ENCODE results near the gene CTNNA1.

Gene CTNNA1

DNA sequence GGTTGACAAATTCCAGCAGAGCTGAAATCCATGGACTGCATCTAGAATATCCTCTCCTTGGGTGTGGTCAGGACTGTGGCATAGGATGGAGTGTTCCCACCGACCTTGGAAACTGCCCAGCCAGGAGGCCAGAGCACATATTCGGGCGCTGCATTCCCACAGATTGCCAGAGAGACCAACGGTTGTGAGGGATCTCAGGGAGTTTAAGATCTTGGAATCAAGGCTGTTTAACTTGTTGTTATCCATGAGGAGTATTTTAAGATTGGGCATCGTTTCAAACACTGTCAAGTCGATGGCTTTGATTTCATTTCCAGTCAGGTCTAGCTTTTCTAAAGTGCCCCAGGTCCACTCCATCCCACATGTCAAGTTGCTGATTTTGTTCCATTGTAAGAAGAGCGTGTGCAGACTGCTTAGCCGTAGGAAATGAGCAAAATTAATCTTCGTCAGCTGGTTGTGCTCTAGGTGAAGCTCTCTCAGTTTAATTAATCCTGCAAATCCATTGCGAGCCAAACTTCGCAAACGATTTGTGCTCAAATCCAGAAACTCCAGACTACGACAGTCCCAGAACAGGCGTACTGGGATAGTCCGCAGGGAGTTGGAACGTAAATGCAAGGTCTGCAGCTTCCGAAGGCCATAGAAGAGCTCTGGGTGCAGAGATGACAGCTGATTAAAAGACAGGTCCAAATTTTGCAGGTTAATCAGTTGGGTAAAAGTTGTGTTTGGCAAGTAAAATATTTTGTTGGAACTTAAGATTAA, 120.4 kb downstream of the CTNNA1 start:
- no peak overlapping the region for H3K27ac ChIP-seq (ENCODE audit: low read depth, low read length, severe bottlenecking)
- H3K36me3 ChIP-seq (ENCODE audit: control insufficient read depth, insufficient read depth, low read length), result peaks cover 15% of the 10 kb centered on the region
- WGBS, 2 experiments (ENCODE audit: insufficient coverage in 2 of 2), result 92 to 95% methylated on average over 17 of the region's 17 CpGs
- H3K9me3 ChIP-seq (ENCODE audit: control insufficient read depth, low read length), result no peaks in the 10 kb centered on the region
- no peak overlapping the region for H3K4me3 ChIP-seq (ENCODE audit: extremely low read depth, insufficient read depth, low read length, poor library complexity, severe bottlenecking)
- H3K4me1 ChIP-seq (ENCODE audit: control insufficient read depth, insufficient read depth, low read length, poor library complexity, severe bottlenecking), result peaks cover 40% of the 10 kb centered on the region

DNA sequence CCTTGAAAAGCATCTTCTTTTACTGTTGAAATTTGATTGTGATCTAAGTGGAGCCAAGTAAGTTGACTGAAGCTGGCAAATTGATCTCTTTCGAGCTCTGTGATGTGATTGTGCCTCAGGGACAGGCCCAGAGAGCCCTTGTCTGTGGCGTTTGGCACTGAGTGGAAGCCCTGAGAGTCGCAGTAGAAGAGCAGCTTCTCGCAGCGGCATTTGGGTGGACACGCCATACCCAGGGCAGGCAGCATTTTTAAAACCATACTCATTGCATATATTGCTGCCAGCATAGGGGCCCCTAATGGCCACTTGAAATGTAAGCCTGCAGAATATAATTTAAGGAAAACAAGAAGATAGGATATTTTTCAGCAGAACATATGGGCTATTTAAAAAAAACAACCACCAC, 121.0 kb downstream of the CTNNA1 start:
- no peak overlapping the region for H3K4me3 ChIP-seq (ENCODE audit: extremely low read depth, insufficient read depth, low read length, poor library complexity, severe bottlenecking)
- peaks cover 16% of the 10 kb centered on the region for H3K36me3 ChIP-seq (ENCODE audit: control insufficient read depth, insufficient read depth, low read length)
- H3K27ac ChIP-seq (ENCODE audit: low read depth, low read length, severe bottlenecking), result no peak overlapping the region
- 83 to 96% methylated on average over 3 to 6 of the region's 6 CpGs for WGBS, 2 experiments (ENCODE audit: insufficient coverage in 2 of 2)
- H3K9me3 ChIP-seq (ENCODE audit: control insufficient read depth, low read length), result no peaks in the 10 kb centered on the region
- peaks cover 34% of the 10 kb centered on the region for H3K4me1 ChIP-seq (ENCODE audit: control insufficient read depth, insufficient read depth, low read length, poor library complexity, severe bottlenecking)

DNA sequence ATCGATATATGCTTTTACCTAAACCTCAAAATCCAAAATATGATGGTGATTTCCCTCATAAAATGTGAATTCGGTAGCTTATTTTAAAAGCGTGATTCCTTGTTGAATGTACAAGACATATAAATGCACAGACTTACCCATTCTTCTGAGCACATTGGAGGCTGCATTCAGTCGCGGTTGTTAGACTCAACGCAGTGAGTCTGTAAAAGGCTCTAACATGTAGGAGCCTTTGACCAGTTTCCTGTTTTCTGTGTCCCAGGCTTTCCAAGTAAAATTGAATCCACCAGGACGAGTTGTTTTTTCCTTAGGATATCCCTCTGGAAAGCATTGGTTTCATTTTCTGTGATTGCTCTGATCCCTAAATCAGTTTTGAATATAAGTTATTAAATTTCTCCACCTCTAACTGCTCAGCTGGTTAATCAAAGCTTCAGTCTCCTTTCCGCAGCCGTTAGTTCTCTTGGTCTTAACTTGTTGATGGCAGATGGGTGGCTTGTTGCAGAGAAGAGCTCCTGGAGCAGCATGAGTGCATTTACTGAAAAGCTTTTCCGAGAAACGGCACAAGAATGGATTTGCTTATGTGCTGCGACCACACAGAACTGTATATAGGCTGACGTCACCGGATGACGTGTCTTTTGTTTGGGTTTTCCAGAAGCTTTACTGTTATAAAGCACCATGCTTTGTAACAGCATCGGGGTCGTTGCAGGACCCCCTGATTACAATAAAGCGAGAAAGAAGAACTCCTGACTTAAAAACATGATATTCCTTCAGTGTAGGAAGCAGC, 121.7 kb downstream of the CTNNA1 start, which contains the start of gene LRRTM2:
LRRTM2 (minus strand) TSS at position 565 of the 781 bp plus-strand sequence; CDS start at position 141, 424 bp downstream.
- WGBS, 2 experiments (ENCODE audit: insufficient coverage in 2 of 2), result 91% methylated on average over 13 to 15 of the region's 18 CpGs
- peaks cover 27% of the 10 kb centered on the region for H3K4me1 ChIP-seq (ENCODE audit: control insufficient read depth, insufficient read depth, low read length, poor library complexity, severe bottlenecking)
- no peaks in the 10 kb centered on the region for H3K9me3 ChIP-seq (ENCODE audit: control insufficient read depth, low read length)
- H3K4me3 ChIP-seq (ENCODE audit: extremely low read depth, insufficient read depth, low read length, poor library complexity, severe bottlenecking), result no peak within 1 kb of the TSS
- peak within 1 kb of the TSS; percentile 58 for H3K27ac ChIP-seq (ENCODE audit: low read depth, low read length, severe bottlenecking)
- H3K36me3 ChIP-seq (ENCODE audit: control insufficient read depth, insufficient read depth, low read length), result peaks cover 23% of the 10 kb centered on the region

DNA sequence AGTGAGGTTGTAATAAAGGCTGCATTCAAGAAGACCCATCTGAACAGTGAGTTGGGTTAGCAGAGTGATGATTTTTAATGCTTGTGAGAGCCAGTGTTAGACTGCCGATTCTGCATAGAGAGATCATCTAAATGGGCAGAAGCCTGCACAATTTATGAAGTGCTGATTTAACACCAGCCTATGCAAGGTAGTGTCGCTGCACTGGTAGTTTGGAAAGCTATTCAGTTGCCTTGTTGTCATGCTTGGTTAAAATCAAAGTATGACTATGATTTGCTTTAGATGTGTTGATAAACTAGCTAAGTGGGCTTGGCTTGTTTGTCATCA, 122.3 kb downstream of the CTNNA1 start:
- Histone ChIP-seq H3K9me3 (ENCODE audit: control insufficient read depth, low read length) (no peaks in the 10 kb centered on the region), H3K4me1 (ENCODE audit: control insufficient read depth, insufficient read depth, low read length, poor library complexity, severe bottlenecking) (peaks cover 22% of the 10 kb centered on the region), H3K4me3 (ENCODE audit: extremely low read depth, insufficient read depth, low read length, poor library complexity, severe bottlenecking) (no peak overlapping the region), H3K36me3 (ENCODE audit: control insufficient read depth, insufficient read depth, low read length) (peaks cover 28% of the 10 kb centered on the region), H3K27ac (ENCODE audit: low read depth, low read length, severe bottlenecking) (peak overlapping the region; percentile 58)
- WGBS, 2 experiments (ENCODE audit: insufficient coverage in 2 of 2), result 91 to 95% methylated on average over 2 of the region's 2 CpGs

DNA sequence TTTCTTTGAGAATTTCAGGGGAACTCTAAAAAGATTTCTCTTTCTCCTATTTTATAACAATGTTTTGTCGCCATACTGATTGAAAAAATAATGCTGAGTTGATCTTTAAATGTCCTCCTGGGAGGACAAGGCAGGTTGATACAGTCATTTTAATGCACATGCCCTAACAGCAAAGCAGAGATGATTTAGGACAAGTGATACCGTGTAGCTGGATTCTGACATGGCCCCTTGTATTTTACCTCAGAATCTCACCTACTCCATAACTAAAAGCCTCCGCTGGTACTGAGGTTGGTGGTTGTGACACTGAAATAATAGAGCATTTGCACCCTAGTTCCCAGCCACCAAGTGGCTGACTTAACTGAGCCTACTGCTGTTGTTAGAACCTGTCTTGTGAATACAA, 122.7 kb downstream of the CTNNA1 start:
- Histone ChIP-seq H3K4me3 (ENCODE audit: extremely low read depth, insufficient read depth, low read length, poor library complexity, severe bottlenecking) (no peak overlapping the region), H3K4me1 (ENCODE audit: control insufficient read depth, insufficient read depth, low read length, poor library complexity, severe bottlenecking) (peaks cover 18% of the 10 kb centered on the region), H3K36me3 (ENCODE audit: control insufficient read depth, insufficient read depth, low read length) (peaks cover 31% of the 10 kb centered on the region), H3K9me3 (ENCODE audit: control insufficient read depth, low read length) (no peaks in the 10 kb centered on the region), H3K27ac (ENCODE audit: low read depth, low read length, severe bottlenecking) (no peak overlapping the region)
- WGBS, 2 experiments (ENCODE audit: insufficient coverage in 2 of 2), result no CpG with 5 or more reads among the region's 3 CpGs

DNA sequence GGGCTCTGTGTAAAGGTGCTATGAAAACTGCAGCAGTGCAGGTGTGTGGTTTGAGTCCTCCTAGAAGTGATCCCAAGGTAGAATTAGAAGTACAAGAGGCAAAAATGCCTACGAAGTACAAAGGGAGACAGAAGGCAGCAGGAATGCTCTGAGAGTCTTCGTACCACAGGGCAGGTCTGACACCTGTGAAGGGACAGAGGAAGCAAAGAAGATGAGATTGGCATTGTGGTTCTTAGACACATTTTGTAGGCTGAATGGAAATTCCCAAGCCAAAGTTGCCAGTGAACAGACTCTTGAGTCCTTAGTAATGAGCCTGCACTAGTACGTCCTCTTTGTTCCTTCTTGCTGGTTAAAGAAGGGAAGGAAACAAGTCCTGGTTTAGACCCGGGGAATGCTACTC, 123.6 kb downstream of the CTNNA1 start:
- no peaks in the 10 kb centered on the region for H3K9me3 ChIP-seq (ENCODE audit: control insufficient read depth, low read length)
- H3K36me3 ChIP-seq (ENCODE audit: control insufficient read depth, insufficient read depth, low read length), result peaks cover 35% of the 10 kb centered on the region
- H3K4me3 ChIP-seq (ENCODE audit: extremely low read depth, insufficient read depth, low read length, poor library complexity, severe bottlenecking), result no peak overlapping the region
- 93 to 96% methylated on average over 2 to 3 of the region's 4 CpGs for WGBS, 2 experiments (ENCODE audit: insufficient coverage in 2 of 2)
- peaks cover 10% of the 10 kb centered on the region for H3K4me1 ChIP-seq (ENCODE audit: control insufficient read depth, insufficient read depth, low read length, poor library complexity, severe bottlenecking)
- H3K27ac ChIP-seq (ENCODE audit: low read depth, low read length, severe bottlenecking), result no peak overlapping the region

DNA sequence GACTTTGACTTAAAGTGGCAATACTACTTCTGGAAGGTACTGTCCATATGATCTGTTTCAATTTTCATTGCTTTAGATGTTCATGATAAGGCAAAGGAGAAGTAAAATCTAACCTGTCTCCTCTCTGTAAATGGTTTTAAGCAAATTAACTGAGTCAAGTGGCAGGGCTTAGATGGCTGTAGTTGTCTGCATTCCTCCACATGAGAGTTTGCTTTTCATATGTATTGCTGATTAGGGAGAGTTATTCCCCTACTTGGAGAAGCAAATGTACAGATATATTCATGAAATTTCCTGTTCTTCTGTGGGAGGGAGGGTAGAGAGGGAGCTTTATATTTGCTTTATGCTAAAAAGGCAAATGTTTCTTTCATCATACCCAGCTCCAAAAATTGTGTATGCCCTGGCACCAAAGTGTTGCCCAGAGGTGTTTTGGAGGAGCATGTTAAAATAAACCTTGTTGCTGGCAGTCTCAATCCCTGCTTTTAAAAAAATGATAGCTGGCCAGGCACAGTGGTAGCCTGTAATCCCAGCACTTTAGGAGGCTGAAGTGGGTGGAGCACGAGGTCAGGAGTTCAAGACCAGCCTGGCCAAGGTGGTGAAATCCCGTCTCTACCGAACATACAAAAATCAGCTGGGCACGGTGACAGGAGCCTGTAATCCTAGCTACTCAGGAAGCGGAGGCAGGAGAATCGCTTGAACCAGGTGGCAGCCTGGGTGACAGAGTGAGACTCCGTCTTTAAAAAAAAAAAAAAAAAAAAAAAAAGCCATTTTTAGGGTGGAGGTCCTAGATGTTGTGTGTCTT, 125.4 kb downstream of the CTNNA1 start:
- peaks cover 9% of the 10 kb centered on the region for H3K4me1 ChIP-seq (ENCODE audit: control insufficient read depth, insufficient read depth, low read length, poor library complexity, severe bottlenecking)
- peaks cover 30% of the 10 kb centered on the region for H3K36me3 ChIP-seq (ENCODE audit: control insufficient read depth, insufficient read depth, low read length)
- 94 to 97% methylated on average over 4 to 6 of the region's 7 CpGs for WGBS, 2 experiments (ENCODE audit: insufficient coverage in 2 of 2)
- no peaks in the 10 kb centered on the region for H3K9me3 ChIP-seq (ENCODE audit: control insufficient read depth, low read length)
- H3K4me3 ChIP-seq (ENCODE audit: extremely low read depth, insufficient read depth, low read length, poor library complexity, severe bottlenecking), result no peak overlapping the region
- H3K27ac ChIP-seq (ENCODE audit: low read depth, low read length, severe bottlenecking), result no peak overlapping the region

DNA sequence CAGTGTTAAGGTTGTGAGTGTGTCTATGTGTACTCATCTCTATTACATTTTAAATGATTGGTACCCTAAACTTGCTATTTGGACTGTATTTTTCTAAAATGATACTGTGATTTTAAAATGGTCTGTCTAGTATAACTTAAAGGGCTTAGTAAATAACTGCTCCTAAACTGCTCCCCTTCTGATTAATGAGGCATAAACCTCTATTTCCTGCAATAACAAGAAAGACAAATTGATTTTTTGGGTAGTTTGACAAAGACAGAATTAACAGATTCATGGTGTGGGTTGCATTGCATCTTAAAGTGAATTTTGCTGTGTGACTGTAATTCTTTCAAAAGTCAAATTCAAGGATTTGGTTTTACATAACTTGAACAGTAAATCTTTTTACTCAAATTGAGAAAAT, 130.0 kb downstream of the CTNNA1 start:
- Histone ChIP-seq H3K4me1 (ENCODE audit: control insufficient read depth, insufficient read depth, low read length, poor library complexity, severe bottlenecking) (no peaks in the 10 kb centered on the region), H3K27ac (ENCODE audit: low read depth, low read length, severe bottlenecking) (no peak overlapping the region), H3K9me3 (ENCODE audit: control insufficient read depth, low read length) (peaks cover 4% of the 10 kb centered on the region), H3K36me3 (ENCODE audit: control insufficient read depth, insufficient read depth, low read length) (peaks cover 48% of the 10 kb centered on the region), H3K4me3 (ENCODE audit: extremely low read depth, insufficient read depth, low read length, poor library complexity, severe bottlenecking) (no peak overlapping the region)

DNA sequence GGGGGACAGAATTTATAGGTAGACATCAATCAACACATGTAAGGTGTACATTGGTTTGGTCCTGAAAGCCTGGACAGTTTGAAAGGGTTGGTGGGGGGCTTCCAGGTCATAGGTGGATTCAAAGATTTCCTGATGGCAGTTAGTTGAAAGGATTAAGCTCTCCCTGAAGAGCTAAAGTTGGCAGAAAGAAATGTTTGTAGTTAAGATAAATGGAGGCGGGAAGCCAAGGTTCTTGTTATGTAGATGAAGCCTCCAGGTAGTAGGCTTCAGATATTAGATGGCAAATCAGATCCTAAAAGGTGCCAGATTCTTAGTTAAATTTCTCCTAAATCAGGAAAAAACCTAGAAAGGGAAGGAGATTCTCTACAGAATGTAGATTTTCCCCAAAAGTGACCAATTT, 130.9 kb downstream of the CTNNA1 start:
- Histone ChIP-seq H3K4me1 (ENCODE audit: control insufficient read depth, insufficient read depth, low read length, poor library complexity, severe bottlenecking) (no peaks in the 10 kb centered on the region), H3K9me3 (ENCODE audit: control insufficient read depth, low read length) (peaks cover 8% of the 10 kb centered on the region), H3K27ac (ENCODE audit: low read depth, low read length, severe bottlenecking) (no peak overlapping the region), H3K36me3 (ENCODE audit: control insufficient read depth, insufficient read depth, low read length) (peaks cover 56% of the 10 kb centered on the region), H3K4me3 (ENCODE audit: extremely low read depth, insufficient read depth, low read length, poor library complexity, severe bottlenecking) (no peak overlapping the region)
- WGBS, 2 experiments (ENCODE audit: insufficient coverage in 2 of 2), result 80 to 100% methylated on average over 1 of the region's 1 CpG

DNA sequence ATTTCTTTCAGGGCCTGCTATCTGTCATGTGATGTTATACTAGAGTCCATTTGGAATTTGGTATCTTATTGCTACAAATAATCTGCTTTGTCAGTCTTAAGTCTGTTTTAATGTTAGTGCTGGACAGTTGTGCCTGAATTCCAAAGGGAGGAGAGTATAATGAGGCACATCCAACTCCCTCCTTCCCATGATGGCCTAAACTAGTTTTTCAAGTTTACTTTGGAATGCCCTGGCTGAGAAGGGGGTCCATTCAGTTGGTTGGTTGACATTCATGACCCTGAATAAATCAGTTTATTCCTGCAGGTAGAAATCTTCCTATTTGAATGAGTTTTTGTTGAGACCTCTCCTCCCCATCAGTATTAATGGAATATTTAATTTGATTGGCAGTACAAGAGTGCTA, 131.3 kb downstream of the CTNNA1 start:
- H3K9me3 ChIP-seq (ENCODE audit: control insufficient read depth, low read length), result peaks cover 13% of the 10 kb centered on the region
- H3K27ac ChIP-seq (ENCODE audit: low read depth, low read length, severe bottlenecking), result no peak overlapping the region
- H3K4me1 ChIP-seq (ENCODE audit: control insufficient read depth, insufficient read depth, low read length, poor library complexity, severe bottlenecking), result no peaks in the 10 kb centered on the region
- H3K36me3 ChIP-seq (ENCODE audit: control insufficient read depth, insufficient read depth, low read length), result peaks cover 57% of the 10 kb centered on the region
- no peak overlapping the region for H3K4me3 ChIP-seq (ENCODE audit: extremely low read depth, insufficient read depth, low read length, poor library complexity, severe bottlenecking)
